ENCODE results near the gene PRKAR1B.

DNA sequence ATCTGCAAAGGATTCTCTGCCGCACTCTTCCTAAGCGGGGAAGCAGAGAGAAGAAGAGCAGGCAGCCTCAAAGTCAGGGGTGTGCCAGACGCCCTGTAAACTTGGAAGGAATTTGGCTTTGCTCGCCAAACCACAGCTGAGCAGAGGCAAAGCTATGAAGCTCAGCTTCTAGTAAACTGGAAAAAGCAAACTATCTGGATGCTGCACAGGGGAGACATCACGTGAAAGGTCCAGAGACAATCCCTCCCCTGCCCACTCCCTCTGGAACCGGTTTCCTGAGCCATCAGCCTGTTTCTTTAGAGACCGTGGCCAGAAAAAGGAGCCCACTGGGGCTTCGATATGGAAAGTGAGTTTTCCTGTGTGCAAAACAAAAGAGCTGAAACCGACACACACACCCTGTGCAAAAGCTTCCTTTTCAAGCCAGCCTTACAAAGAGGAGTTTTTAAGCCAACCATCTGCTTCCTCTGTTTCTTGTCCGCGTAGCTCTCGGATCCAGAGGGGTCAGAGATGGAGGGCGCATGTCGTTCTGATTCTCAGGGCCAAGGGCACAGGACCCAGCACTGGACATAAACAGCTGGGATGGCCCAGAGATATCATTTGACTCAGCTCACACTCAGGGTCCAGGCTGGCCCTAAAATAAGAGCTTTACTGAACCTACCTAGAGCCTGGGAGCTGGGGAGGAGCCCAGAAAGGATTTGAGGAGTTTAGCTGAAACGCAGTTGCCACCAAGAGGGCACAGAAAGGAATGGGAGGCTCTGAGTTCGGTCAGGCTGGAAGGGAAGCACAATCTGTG, 58.7 kb downstream of the PRKAR1B start:
- TF ChIP-seq ZNF274 (IDR thresholded peaks at IDR 0.05; ENCODE audit: low read depth, low read length) (no peak), YY1 (IDR thresholded peaks at IDR 0.05; ENCODE audit: insufficient read depth, insufficient read length) (no peak)

All from NT2/D1 (cell line).